Measurements from ENCODE around the gene ZNF524. TPM values are rescaled to one million over a fixed set of nuclear protein-coding genes. Genes with fewer than 3 reads are reported as not detected.

The ZNF524 gene
- total RNA-seq, 1 donor from 2014 or later = 19.0 TPM

GRCh38 chr19:55648585-55649267 is 48.6 kb downstream of the ZNF524 start:
- intact Hi-C loops (cut with micrococcal nuclease) = no loop called here

GRCh38 chr19:55649268-55650125 is 49.4 kb downstream of the ZNF524 start:
- intact Hi-C loops (cut with micrococcal nuclease) = loop anchor here (5.0 to 10.0 kb wide), 3 partner anchors 395 to 665 kb away; partner anchors contain the start of genes PPP6R1, ZNF444 and ZSCAN5A
- H3K4me1 Mint-ChIP-seq = peaks cover 34% of the 10 kb centered on the region
- no peak for DNase-seq
- H3K9me3 Mint-ChIP-seq = no peaks in the 10 kb centered on the region
- H3K27me3 Mint-ChIP-seq = peaks cover 1% of the 10 kb centered on the region
- H3K36me3 Mint-ChIP-seq (ENCODE audit: low read depth) = peaks cover 33% of the 10 kb centered on the region
- peak overlapping the region; percentile 86 for H3K27ac Mint-ChIP-seq
- peak overlapping the region; percentile 82 for H3K4me3 Mint-ChIP-seq

More at GRCh38 chr19:55648585-55649267, 48.6 kb downstream of the ZNF524 start:
- H3K4me3 Mint-ChIP-seq = peak overlapping the region; percentile 82
- peaks cover 38% of the 10 kb centered on the region for H3K36me3 Mint-ChIP-seq (ENCODE audit: low read depth)
- peak overlapping the region; percentile 85 for H3K27ac Mint-ChIP-seq
- peaks cover 1% of the 10 kb centered on the region for H3K27me3 Mint-ChIP-seq
- peaks cover 33% of the 10 kb centered on the region for H3K4me1 Mint-ChIP-seq
- DNase-seq = no peak
- no peaks in the 10 kb centered on the region for H3K9me3 Mint-ChIP-seq

- Mint-ChIP-seq H3K27me3 (peaks cover 1% of the 10 kb centered on the region), H3K36me3 (ENCODE audit: low read depth) (peaks cover 30% of the 10 kb centered on the region), H3K4me3 (peak overlapping the region; percentile 82), H3K27ac (peak overlapping the region; percentile 86), H3K4me1 (peaks cover 32% of the 10 kb centered on the region), H3K9me3 (no peaks in the 10 kb centered on the region)
- DNase-seq = no peak
- intact Hi-C loops (cut with micrococcal nuclease) = loop anchor here (5.0 to 10.0 kb wide), 3 partner anchors 395 to 665 kb away; partner anchors contain the start of genes PPP6R1, ZNF444 and ZSCAN5A
Observed at GRCh38 chr19:55650126-55650557, 50.1 kb downstream of the ZNF524 start.

- no peak for DNase-seq
Observed at GRCh38 chr19:55650602-55651230, 50.6 kb downstream of the ZNF524 start.

GRCh38 chr19:55651236-55651635 is 51.1 kb downstream of the ZNF524 start:
- no peak overlapping the region for H3K27ac Mint-ChIP-seq

More at GRCh38 chr19:55650602-55651230, 50.6 kb downstream of the ZNF524 start:
- Mint-ChIP-seq H3K36me3 (ENCODE audit: low read depth) (peaks cover 29% of the 10 kb centered on the region), H3K27me3 (peaks cover 1% of the 10 kb centered on the region), H3K4me3 (peak overlapping the region; percentile 82), H3K4me1 (peaks cover 32% of the 10 kb centered on the region), H3K27ac (peak overlapping the region; percentile 86), H3K9me3 (no peaks in the 10 kb centered on the region)
- intact Hi-C loops (cut with micrococcal nuclease) = loop anchor here (5.0 to 10.0 kb wide), 3 partner anchors 396 to 664 kb away; partner anchors contain the start of genes PPP6R1, ZNF444 and ZSCAN5A

GRCh38 chr19:55652311-55653128 is 52.4 kb downstream of the ZNF524 start:
- peak overlapping the region; percentile 88 for H3K4me3 Mint-ChIP-seq
- H3K9me3 Mint-ChIP-seq = no peaks in the 10 kb centered on the region
- intact Hi-C loops (cut with micrococcal nuclease) = loop anchor here (1.0 to 10.0 kb wide), 4 partner anchors 20 to 662 kb away; partner anchors contain the start of genes PPP6R1, ZNF444 and ZSCAN5A
- DNase-seq = peak; percentile 62
- H3K4me1 Mint-ChIP-seq = peaks cover 43% of the 10 kb centered on the region
- H3K36me3 Mint-ChIP-seq (ENCODE audit: low read depth) = peaks cover 33% of the 10 kb centered on the region
- no peak overlapping the region for H3K27ac Mint-ChIP-seq
- H3K27me3 Mint-ChIP-seq = peaks cover 1% of the 10 kb centered on the region

More at GRCh38 chr19:55651236-55651635, 51.1 kb downstream of the ZNF524 start:
- peaks cover 37% of the 10 kb centered on the region for H3K4me1 Mint-ChIP-seq
- H3K9me3 Mint-ChIP-seq = no peaks in the 10 kb centered on the region
- peaks cover 1% of the 10 kb centered on the region for H3K27me3 Mint-ChIP-seq
- H3K4me3 Mint-ChIP-seq = no peak overlapping the region
- DNase-seq = no peak
- intact Hi-C loops (cut with micrococcal nuclease) = loop anchor here (5.0 to 10.0 kb wide), 3 partner anchors 396 to 664 kb away; partner anchors contain the start of genes PPP6R1, ZNF444 and ZSCAN5A
- peaks cover 32% of the 10 kb centered on the region for H3K36me3 Mint-ChIP-seq (ENCODE audit: low read depth)

Other genes starting within 250 kb of the ZNF524 start
- 0.26 TPM in 1 of 2 replicates, not detected in the other for gene COX6B2, start 245.6 kb upstream of the ZNF524 start, total RNA-seq
- gene GARIN5B, start 237.0 kb upstream of the ZNF524 start, total RNA-seq = not detected in 2 replicates
- 0.21 TPM in 1 of 2 replicates, not detected in the other for gene IL11, start 229.8 kb upstream of the ZNF524 start, total RNA-seq
- gene TMEM190, start 223.5 kb upstream of the ZNF524 start, total RNA-seq = not detected in 2 replicates
- gene TMEM238, start 216.0 kb upstream of the ZNF524 start, total RNA-seq = 9.7 and 11.3 TPM in 2 replicates
- gene RPL28, start 214.4 kb upstream of the ZNF524 start, total RNA-seq = 1,992 and 2,022 TPM in 2 replicates
- 227 and 248 TPM in 2 replicates for gene UBE2S, start 192.5 kb upstream of the ZNF524 start, total RNA-seq
- not detected in 2 replicates for gene SHISA7, start 157.0 kb upstream of the ZNF524 start, total RNA-seq
- gene ISOC2, start 138.6 kb upstream of the ZNF524 start, total RNA-seq = 34.2 and 35.2 TPM in 2 replicates
- not detected in 2 replicates for gene C19orf85, start 135.5 kb upstream of the ZNF524 start, total RNA-seq
- 8.8 and 10.0 TPM in 2 replicates for gene ZNF628, start 123.7 kb upstream of the ZNF524 start, total RNA-seq
- gene NAT14, start 115.1 kb upstream of the ZNF524 start, total RNA-seq = 21.7 and 23.4 TPM in 2 replicates
- 0.19 and 0.21 TPM in 2 replicates for gene SSC5D, start 111.9 kb upstream of the ZNF524 start, total RNA-seq
- gene SBK2, start 63.2 kb upstream of the ZNF524 start, total RNA-seq = not detected in 2 replicates
- gene SBK3, start 54.7 kb upstream of the ZNF524 start, total RNA-seq = not detected in 2 replicates
- gene ZNF579, start 19.4 kb upstream of the ZNF524 start, total RNA-seq = 9.6 and 10.4 TPM in 2 replicates
- gene FIZ1, start 771 bp upstream of the ZNF524 start, total RNA-seq = 20.4 and 21.4 TPM in 2 replicates
- 12.2 and 12.5 TPM in 2 replicates for gene ZNF865, start 5.4 kb downstream of the ZNF524 start, total RNA-seq
- gene ZNF784, start 24.3 kb downstream of the ZNF524 start, total RNA-seq = 3.6 and 3.7 TPM in 2 replicates
- gene ZNF580, start 40.7 kb downstream of the ZNF524 start, total RNA-seq = 38.3 and 39.1 TPM in 2 replicates
- gene ZNF581, start 43.4 kb downstream of the ZNF524 start, total RNA-seq = 32.7 and 33.0 TPM in 2 replicates
- 8.0 and 9.0 TPM in 2 replicates for gene CCDC106, start 47.9 kb downstream of the ZNF524 start, total RNA-seq
- gene U2AF2, start 54.7 kb downstream of the ZNF524 start, total RNA-seq = 390 and 394 TPM in 2 replicates
- 44.7 and 45.4 TPM in 2 replicates for gene EPN1, start 74.9 kb downstream of the ZNF524 start, total RNA-seq
- not detected in 2 replicates for gene NLRP9, start 138.1 kb downstream of the ZNF524 start, total RNA-seq
- not detected in 2 replicates for gene RFPL4A, start 158.8 kb downstream of the ZNF524 start, total RNA-seq
- gene RFPL4AL1, start 168.8 kb downstream of the ZNF524 start, total RNA-seq = not detected in 2 replicates
- gene NLRP11, start 231.7 kb downstream of the ZNF524 start, total RNA-seq = not detected in 2 replicates
- gene NLRP4, start 236.3 kb downstream of the ZNF524 start, total RNA-seq = not detected in 2 replicates

All from activated CD4-positive, alpha-beta T cell treated with anti-CD3 and anti-CD28 coated beads, Interleukin-2, amount 10 ng/mL, durations not matched to agents 24 days and 14 days (primary cell).